H1 (cell line): ENCODE data around the gene PLXNB3. TPM values are rescaled to one million over a fixed set of nuclear protein-coding genes. Genes with fewer than 3 reads are reported as not detected.
"Not testable (repeated sequence)": the region's sequence is repeated elsewhere in the genome, so short reads cannot be mapped to it uniquely, and the experiment has no call there.

Experiments
- CTCF ChIA-PET: fragments of 300-600 bp; sonication (Branson Sonifier 250); formaldehyde crosslinking; loops from one replicate; lab custom pipeline; 2021; ENCODE audit not compliant: partially characterized antibody; lab: Charles Lee
- POLR2A ChIA-PET: fragments of 300-600 bp; sonication (Branson Sonifier 250); formaldehyde crosslinking; loops from one replicate; lab custom pipeline; 2021; ENCODE audit warnings: inconsistent platforms; ENCODE audit not compliant: partially characterized antibody; lab: Charles Lee
- DNase-seq, 2 experiments: peaks; one replicate each; pipeline versions ENCODE4 v3.0.0 to v3.0.0-alpha.2; 2010 to 2022; ENCODE audit warnings: low spot score in 2 of 2, low read depth in 1 of 2, mixed read lengths in 1 of 2
- FAIRE-seq: peaks from 2 replicates; lab custom pipeline; 2011; peaks lifted over from hg19 to GRCh38; lab: Jason Lieb, UNC
- H2AFZ ChIP-seq: 2 replicates; pipeline ENCODE4 v1.8.1; 2012; ENCODE audit warnings: low read length, inconsistent platforms
- H2AK5ac ChIP-seq: 2 replicates; pipeline ENCODE4 v1.6.1; 2013; ENCODE audit warnings: low read depth, low read length
- H2BK120ac ChIP-seq: replicated peaks from 2 replicates; pipeline ENCODE3; 2013; ENCODE audit warnings: low read depth, low read length, inconsistent platforms
- H2BK12ac ChIP-seq: 2 replicates; pipeline ENCODE4 v1.6.1; 2013; ENCODE audit warnings: low read depth, low read length
- H2BK15ac ChIP-seq: 2 replicates; pipeline ENCODE4 v1.6.1; 2013; ENCODE audit warnings: low read length
- H2BK20ac ChIP-seq: 2 replicates; pipeline ENCODE4 v1.6.1; 2013; ENCODE audit warnings: low read length
- H2BK5ac ChIP-seq: 2 replicates; pipeline ENCODE4 v1.6.1; 2013; ENCODE audit warnings: low read depth, low read length
- H3K14ac ChIP-seq: 2 replicates; pipeline ENCODE4 v1.6.1; 2013; ENCODE audit warnings: inconsistent platforms; ENCODE audit not compliant: insufficient read length
- H3K18ac ChIP-seq: 2 replicates; pipeline ENCODE4 v1.6.1; 2013; ENCODE audit warnings: low read length; ENCODE audit errors: extremely low read depth
- H3K23ac ChIP-seq: 2 replicates; pipeline ENCODE4 v1.6.1; 2013; ENCODE audit warnings: inconsistent platforms; ENCODE audit not compliant: insufficient read length
- H3K23me2 ChIP-seq: 2 replicates; pipeline ENCODE4 v1.6.1; 2013; ENCODE audit warnings: low read depth, low read length
- H3K27ac ChIP-seq: 2 replicates; pipeline ENCODE4 v1.6.1; 2011; ENCODE audit warnings: low read depth, low read length, inconsistent platforms
- H3K27me3 ChIP-seq, 4 experiments: replicated peaks in 1 of 4; 1 replicate in 1 of 4; 2 replicates in 3 of 4; pipeline versions ENCODE4 v1.6.1 to v1.8.1; 2011 to 2013; ENCODE audit warnings: low read length in 3 of 4, mild to moderate bottlenecking in 3 of 4, inconsistent platforms in 2 of 4, mixed read lengths in 2 of 4, moderate library complexity in 1 of 4; ENCODE audit not compliant: control insufficient read depth in 3 of 4, insufficient read depth in 3 of 4; ENCODE audit errors: extremely low read depth in 1 of 4
- H3K36me3 ChIP-seq, 4 experiments: 2 replicates each; pipeline versions ENCODE4 v1.6.1 to v1.8.1; 2011 to 2013; ENCODE audit warnings: mild to moderate bottlenecking in 4 of 4, low read length in 3 of 4, moderate library complexity in 2 of 4, control low read depth in 1 of 4, inconsistent platforms in 1 of 4; ENCODE audit not compliant: insufficient read depth in 4 of 4, control insufficient read depth in 2 of 4
- H3K4ac ChIP-seq: replicated peaks from 2 replicates; pipeline ENCODE3; 2013; ENCODE audit warnings: low read length, low read depth, mixed read lengths, inconsistent platforms; ENCODE audit not compliant: insufficient read length
- H3K4me1 ChIP-seq, 4 experiments: replicated peaks in 1 of 4; 1 replicate in 1 of 4; 2 replicates in 3 of 4; pipeline versions ENCODE4 v1.6.1 to v1.8.1; 2011 to 2013; ENCODE audit warnings: low read length in 3 of 4, inconsistent platforms in 2 of 4, mixed read lengths in 1 of 4; ENCODE audit not compliant: insufficient read depth in 4 of 4, control insufficient read depth in 3 of 4
- H3K4me2 ChIP-seq, 2 experiments: 2 replicates each; pipeline versions ENCODE4 v1.6.1 to v1.8.1; 2011 to 2013; ENCODE audit warnings: low read depth in 2 of 2, low read length in 2 of 2, control low read depth in 1 of 2, inconsistent platforms in 1 of 2, mild to moderate bottlenecking in 1 of 2; ENCODE audit not compliant: insufficient read depth in 1 of 2
- H3K4me3 ChIP-seq, 4 experiments: fragments of 200-600, 300-600 bp in 1 of 4; sonication (generic), shearing (Covaris generic), sonication (Bioruptor Twin) in 1 of 4; 2 replicates each; pipeline versions ENCODE4 v1.5.1 to v1.8.1; 2011 to 2016; ENCODE audit warnings: low read length in 4 of 4, low read depth in 3 of 4, control low read depth in 2 of 4, inconsistent platforms in 2 of 4, mild to moderate bottlenecking in 2 of 4, mixed read lengths in 1 of 4, moderate library complexity in 1 of 4; ENCODE audit not compliant: insufficient read depth in 2 of 4; ENCODE audit errors: extremely low read depth in 1 of 4
- H3K56ac ChIP-seq: replicated peaks from 2 replicates; pipeline ENCODE3; 2013; ENCODE audit warnings: low read depth, mild to moderate bottlenecking, mixed read lengths, low read length, inconsistent platforms; ENCODE audit not compliant: insufficient read length
- H3K79me1 ChIP-seq: 2 replicates; pipeline ENCODE4 v1.6.1; 2013; ENCODE audit warnings: low read depth, low read length, control low read depth
- H3K79me2 ChIP-seq, 2 experiments: 2 replicates each; pipeline versions ENCODE4 v1.6.1 to v1.8.1; 2012 to 2013; ENCODE audit warnings: low read length in 2 of 2, mild to moderate bottlenecking in 2 of 2, inconsistent platforms in 1 of 2; ENCODE audit not compliant: insufficient read depth in 2 of 2, control insufficient read depth in 1 of 2
- H3K9ac ChIP-seq, 4 experiments: replicated peaks in 1 of 4; 1 replicate in 1 of 4; 2 replicates in 3 of 4; pipeline versions ENCODE4 v1.6.1 to v1.8.1; 2011 to 2013; ENCODE audit warnings: low read depth in 3 of 4, low read length in 3 of 4, control low read depth in 2 of 4, mild to moderate bottlenecking in 2 of 4, moderate library complexity in 2 of 4, inconsistent platforms in 1 of 4; ENCODE audit errors: extremely low read depth in 1 of 4
- H3K9me3 ChIP-seq, 2 experiments: 2 replicates each; pipeline versions ENCODE4 v1.6.1 to v1.8.1; 2012 to 2013; ENCODE audit warnings: mild to moderate bottlenecking in 2 of 2, moderate library complexity in 2 of 2, control low read depth in 1 of 2, inconsistent platforms in 1 of 2, low read depth in 1 of 2, low read length in 1 of 2, mixed read lengths in 1 of 2; ENCODE audit not compliant: insufficient read depth in 2 of 2
- H4K20me1 ChIP-seq, 2 experiments: replicated peaks in 1 of 2; 2 replicates each; pipeline versions ENCODE3 to v1.8.1; 2011 to 2013; ENCODE audit warnings: inconsistent platforms in 2 of 2, low read length in 2 of 2, mild to moderate bottlenecking in 1 of 2; ENCODE audit not compliant: insufficient read depth in 2 of 2, control insufficient read depth in 1 of 2
- H4K5ac ChIP-seq: 2 replicates; pipeline ENCODE4 v1.6.1; 2013; ENCODE audit warnings: low read length, low read depth, mixed read lengths, inconsistent platforms; ENCODE audit not compliant: insufficient read length
- H4K8ac ChIP-seq: 2 replicates; pipeline ENCODE4 v1.8.0; 2013; ENCODE audit warnings: mild to moderate bottlenecking, moderate library complexity, low read length, inconsistent platforms; ENCODE audit not compliant: insufficient read depth; ENCODE audit errors: extremely low read depth
- H4K91ac ChIP-seq: replicated peaks from 2 replicates; pipeline ENCODE3; 2013; ENCODE audit warnings: low read length, mixed read lengths, inconsistent platforms; ENCODE audit not compliant: insufficient read length
- WGBS, 2 experiments: shearing (Covaris generic) in 1 of 2; methylation state at CpG; one replicate each; pipeline versions ENCODE4 v1.1.6 to v1.1.7; 2013 to 2015; ENCODE audit warnings: low lambda C conversion rate in 2 of 2, mixed read lengths in 2 of 2, inconsistent platforms in 1 of 2, low coverage in 1 of 2, missing lambda C conversion rate in 1 of 2; ENCODE audit not compliant: insufficient replicate concordance in 2 of 2, insufficient coverage in 1 of 2, insufficient read length in 1 of 2; ENCODE audit errors: extremely low coverage in 1 of 2, missing lambda C conversion rate in 1 of 2; 5-methylcytosine and 5-hydroxymethylcytosine counted together
- polyA plus RNA-seq, 7 experiments: library from polyadenylated mRNA; depleted of rRNA in 3 of 7; stranded (reverse) in 5 of 7; unstranded in 2 of 7; fragments of >200 nt in 5 of 7; fragments of 200-250 nt in 2 of 7; gene quantifications; 1 replicate in 5 of 7; 2 replicates in 1 of 7; 4 replicates in 1 of 7; pipeline versions ENCODE4 v1.2.1 to v1.2.3, GENCODE V29; 2011 to 2013; ENCODE audit warnings: missing spikeins in 2 of 7, mixed read lengths in 2 of 7
- total RNA-seq: library from RNA; stranded (reverse); fragmentation: NEBNext Ultra II Directional; extraction: Animal tissue kit (Norgen Biotek cat#: 25700); gene quantifications from 2 replicates; pipeline ENCODE4 v1.2.1, GENCODE V29; 2021

PLXNB3 gene
- total and polyA plus RNA-seq, 2 of the 8 experiments (the other 6 are each of a cell fraction or from before 2014, with no cell fraction given), result 1.2 to 2.7 TPM

GRCh38 chrX:153746991-153747390 lies 17.1 kb upstream of the PLXNB3 start:
- H2AK5ac ChIP-seq, H4K8ac ChIP-seq, H3K36me3 ChIP-seq, H3K79me1 ChIP-seq, H3K23me2 ChIP-seq, H3K9me3 ChIP-seq, H2AFZ ChIP-seq, H3K4ac ChIP-seq, H3K4me1 ChIP-seq, H3K79me2 ChIP-seq, H3K27ac ChIP-seq, H2BK20ac ChIP-seq, H3K4me2 ChIP-seq, H3K18ac ChIP-seq, FAIRE-seq, H3K9ac ChIP-seq, H4K5ac ChIP-seq, DNase-seq, H3K56ac ChIP-seq, H2BK120ac ChIP-seq, H3K4me3 ChIP-seq, H2BK15ac ChIP-seq, H3K23ac ChIP-seq, H3K14ac ChIP-seq, H3K27me3 ChIP-seq, H4K91ac ChIP-seq, H4K20me1 ChIP-seq, H2BK12ac ChIP-seq, H2BK5ac ChIP-seq: not testable (repeated sequence)
- CTCF ChIA-PET, result interaction anchor here (1.0 to 1.5 kb wide), 2 partner anchors 17 to 20 kb away, joined by 3 to 4 read pairs; partner anchors contain the start of gene PLXNB3
- POLR2A ChIA-PET, result interaction anchor here (0.6 kb wide), 1 partner anchor 368 kb away, joined by 3 read pairs; no protein-coding TSS in a partner anchor
- 95% methylated on average over 6 of the region's 6 CpGs; no CpG with 5 or more reads in 1 of the 2 experiments for WGBS, 2 experiments

- H3K23me2 ChIP-seq, H4K20me1 ChIP-seq, H3K4me3 ChIP-seq, H3K9ac ChIP-seq, H4K8ac ChIP-seq, H2BK20ac ChIP-seq, H3K36me3 ChIP-seq, H2AK5ac ChIP-seq, H3K18ac ChIP-seq, H3K79me2 ChIP-seq, FAIRE-seq, H3K27ac ChIP-seq, H3K9me3 ChIP-seq, H3K79me1 ChIP-seq, H2BK12ac ChIP-seq, H2BK15ac ChIP-seq, H2AFZ ChIP-seq, H2BK5ac ChIP-seq, H3K23ac ChIP-seq, H4K91ac ChIP-seq, H3K4me1 ChIP-seq, H3K4ac ChIP-seq, DNase-seq, H3K4me2 ChIP-seq, H2BK120ac ChIP-seq, H3K56ac ChIP-seq, H3K27me3 ChIP-seq, CTCF ChIA-PET, H4K5ac ChIP-seq, H3K14ac ChIP-seq: not testable (repeated sequence)
- 89% methylated on average over 5 of the region's 7 CpGs; no CpG with 5 or more reads in 1 of the 2 experiments for WGBS, 2 experiments
- POLR2A ChIA-PET, result interaction anchor here (0.7 to 2.0 kb wide), 2 partner anchors 22 to 223 kb away, joined by 5 read pairs; partner anchors contain the start of gene HCFC1
These were observed 15.0 kb upstream of the PLXNB3 start for GRCh38 chrX:153749017-153749416.
